Transverse colon (tissue), 4 donors: Measurements from ENCODE around the gene SLC35F1. TPM values are rescaled to one million over a fixed set of nuclear protein-coding genes. Genes with fewer than 3 reads are reported as not detected.
A peak's percentile ranks its signal among the peaks of the same experiment; 100 is the strongest.

Source experiments
- DNase-seq: peaks from one replicate; pipeline ENCODE4 v3.0.0-alpha.2; 2019
- H3K27ac ChIP-seq, 4 donors: fragments of 200-600 bp; sonication (generic); 2 replicates each; pipeline ENCODE4 v1.5.1; 2016 to 2018; ENCODE audit warnings: inconsistent platforms in 4 of 4
- H3K27me3 ChIP-seq: fragments of 200-600 bp; sonication (generic); 2 replicates; pipeline ENCODE4 v1.5.1; 2017; ENCODE audit warnings: inconsistent platforms
- H3K36me3 ChIP-seq, 4 donors: fragments of 200-600 bp; sonication (generic); 2 replicates each; pipeline ENCODE4 v1.5.1; 2017 to 2019; ENCODE audit warnings: inconsistent platforms in 4 of 4
- H3K4me1 ChIP-seq, 4 donors: fragments of 200-600 bp; sonication (generic); 2 replicates each; pipeline ENCODE4 v1.5.1; 2017 to 2020; ENCODE audit warnings: inconsistent platforms in 4 of 4
- H3K4me3 ChIP-seq, 4 donors: fragments of 200-600 bp; sonication (generic); 1 replicate in 1 of 4; 2 replicates in 3 of 4; pipeline versions ENCODE4 v1.5.1 to v1.6.1; 2017 to 2019; ENCODE audit warnings: inconsistent platforms in 4 of 4
- H3K9me3 ChIP-seq, 2 donors: fragments of 200-600 bp; sonication (generic); 2 replicates each; pipeline ENCODE4 v1.5.1; 2017 to 2019; ENCODE audit warnings: inconsistent platforms in 2 of 2
- CTCF ChIP-seq, 5 experiments: fragments of 200-600 bp in 3 of 5; fragments of 450-650 bp in 2 of 5; sonication (generic) in 3 of 5; IDR thresholded peaks; 1 replicate in 2 of 5; 2 replicates in 3 of 5; pipeline ENCODE4 v1.5.1; 2016 to 2017; ENCODE audit warnings: antibody characterized with exemption in 5 of 5, inconsistent platforms in 3 of 5, mild to moderate bottlenecking in 2 of 5, moderate library complexity in 1 of 5
- EP300 ChIP-seq: sonication (generic); formaldehyde crosslinking; IDR thresholded peaks from one replicate; pipeline ENCODE4 v1.6.1; 2017; ENCODE audit warnings: antibody characterized with exemption, low read depth
- POLR2A ChIP-seq: fragments of 450-650 bp; IDR thresholded peaks from one replicate; pipeline ENCODE4 v1.6.1; 2016; ENCODE audit warnings: antibody characterized with exemption, mild to moderate bottlenecking, moderate library complexity
- POLR2AphosphoS5 ChIP-seq, 3 donors: sonication (generic); formaldehyde crosslinking; IDR thresholded peaks; one replicate each; pipeline ENCODE4 v1.6.1; 2016; ENCODE audit warnings: antibody characterized with exemption in 3 of 3
- WGBS, 2 donors: methylation state at CpG; one replicate each; pipeline ENCODE4 v1.1.5; 2018; ENCODE audit warnings: low coverage in 1 of 2; 5-methylcytosine and 5-hydroxymethylcytosine counted together
- in situ Hi-C, 4 donors: fragments of 200-750 bp; cut with MboI; loops; one replicate each; pipeline versions ENCODE4 v1.15.0 to v1.15.1; 2017; ENCODE audit warnings: low sequenced_read_pairs in 3 of 4, low pct_ligation_motif_present in 1 of 4, low pct_unique_long_range_greater_than_20kb in 1 of 4
- intact Hi-C: fragments of 100-400 bp; cut with DNase I; formaldehyde crosslinking; loops from one replicate; pipeline ENCODE4 v1.15.1; 2023; ENCODE audit warnings: low total_unique reads
- total RNA-seq, 4 donors: library from RNA; depleted of rRNA; stranded (reverse); fragments of >200 nt; gene quantifications; one replicate each; pipeline ENCODE4 v1.1.0, GENCODE V29; 2016

SLC35F1 gene
- total RNA-seq, 4 donors from 2014 or later: 0.37 to 1.1 (median 0.71) TPM

- intact Hi-C loops (loop anchor here (5.0 to 10.0 kb wide), 2 partner anchors 224 to 331 kb away; no protein-coding TSS in a partner anchor), in situ Hi-C loops (loop anchor here in 3 of 4 donors (10.0 to 25.0 kb wide), 5 partner anchors 221 to 504 kb away; no protein-coding TSS in a partner anchor)
- Histone ChIP-seq H3K27me3 (no peaks in the 10 kb centered on the region), H3K9me3 (no peaks in the 10 kb centered on the region), H3K4me1 (peaks cover 0 to 6% (median 0%) of the 10 kb centered on the region in 4 donors), H3K27ac (no peak overlapping the region), H3K4me3 (no peak overlapping the region), H3K36me3 (no peaks in the 10 kb centered on the region)
- no peak for TF ChIP-seq POLR2A
- TF ChIP-seq CTCF (IDR thresholded peaks at IDR 0.05): peak; percentile 28 to 56 (median 47)
- DNase-seq: peak; percentile 9
- 23 to 33% methylated on average over 8 of the region's 8 CpGs for WGBS, 2 donors
Observed at GRCh38 chr6:118283766-118284165, 376.7 kb downstream of the SLC35F1 start.

- Histone ChIP-seq H3K36me3 (no peaks in the 10 kb centered on the region), H3K4me3 (no peak overlapping the region), H3K9me3 (no peaks in the 10 kb centered on the region), H3K27me3 (no peaks in the 10 kb centered on the region), H3K4me1 (peaks cover 0 to 6% (median 0%) of the 10 kb centered on the region in 4 donors), H3K27ac (no peak overlapping the region)
- intact Hi-C loops (loop anchor here (5.0 to 10.0 kb wide), 3 partner anchors 222 to 330 kb away; no protein-coding TSS in a partner anchor), in situ Hi-C loops (loop anchor here in 3 of 4 donors (10.0 to 25.0 kb wide), 5 partner anchors 220 to 502 kb away; no protein-coding TSS in a partner anchor)
- peak in 3 of 5 experiments; percentile 25 to 30 (median 28) for TF ChIP-seq CTCF (IDR thresholded peaks at IDR 0.05)
- TF ChIP-seq EP300: no peak
- DNase-seq: no peak
- 55 to 62% methylated on average over 5 of the region's 5 CpGs for WGBS, 2 donors
Observed at GRCh38 chr6:118284736-118285360, 377.8 kb downstream of the SLC35F1 start.

- Histone ChIP-seq H3K9me3 (no peaks in the 10 kb centered on the region), H3K36me3 (no peaks in the 10 kb centered on the region), H3K27me3 (no peaks in the 10 kb centered on the region), H3K4me3 (no peak overlapping the region), H3K4me1 (peaks cover 0 to 6% (median 0%) of the 10 kb centered on the region in 4 donors), H3K27ac (no peak overlapping the region)
- TF ChIP-seq CTCF (IDR thresholded peaks at IDR 0.05): no peak
- no peak for TF ChIP-seq POLR2A
- no peak for TF ChIP-seq POLR2AphosphoS5 (IDR thresholded peaks at IDR 0.05)
- no peak for TF ChIP-seq EP300
- WGBS, 2 donors: 82 to 88% methylated on average over 1 of the region's 1 CpG
- in situ Hi-C loops: loop anchor here in 3 of 4 donors (10.0 to 25.0 kb wide), 5 partner anchors 219 to 502 kb away; no protein-coding TSS in a partner anchor
- intact Hi-C loops: loop anchor here (5.0 to 10.0 kb wide), 2 partner anchors 297 to 329 kb away; no protein-coding TSS in a partner anchor
- no peak for DNase-seq
Observed at GRCh38 chr6:118285791-118286190, 378.7 kb downstream of the SLC35F1 start.

DNA sequence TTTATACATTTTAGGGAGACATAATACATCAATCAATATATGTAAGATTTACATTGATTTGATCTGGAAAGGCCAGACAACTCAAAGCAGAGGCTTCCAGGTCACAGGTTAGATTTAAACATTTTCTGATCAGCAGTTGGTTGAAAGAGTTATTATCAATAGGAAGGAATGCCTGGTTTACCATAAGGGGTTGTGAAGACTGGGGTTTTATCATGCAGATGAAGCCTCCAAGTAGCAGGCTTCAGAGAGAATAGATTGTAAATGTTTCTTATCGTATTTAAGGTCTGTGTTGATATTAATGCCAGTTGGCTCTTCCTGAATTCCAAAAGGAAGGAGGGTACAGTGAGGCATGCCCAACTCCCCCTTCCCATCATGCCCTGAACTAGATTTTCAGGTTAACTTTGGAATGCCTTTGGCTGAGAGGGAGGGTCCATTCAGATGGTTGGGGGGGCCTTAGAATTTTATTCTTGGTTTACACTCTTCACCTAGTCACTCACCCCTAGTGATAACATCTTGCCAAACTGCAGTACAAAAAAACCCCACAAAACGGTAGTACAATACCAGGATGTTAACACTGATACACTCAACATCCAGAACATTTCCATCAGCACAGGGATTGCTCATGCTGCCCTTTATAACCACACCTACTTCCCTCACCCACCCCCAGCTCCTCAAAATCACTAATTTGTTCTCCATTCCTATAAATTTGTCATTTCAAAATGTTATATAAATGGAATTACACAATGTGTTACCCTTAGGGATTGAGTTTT, 381.5 kb downstream of the SLC35F1 start:
- no peaks in the 10 kb centered on the region for H3K27me3 ChIP-seq
- intact Hi-C loops (loop anchor here (5.0 to 10.0 kb wide), 2 partner anchors 294 to 326 kb away; no protein-coding TSS in a partner anchor), in situ Hi-C loops (loop anchor here in 3 of 4 donors (10.0 to 25.0 kb wide), 5 partner anchors 216 to 499 kb away; no protein-coding TSS in a partner anchor)
- no peak for DNase-seq
- peaks cover 0 to 6% (median 3%) of the 10 kb centered on the region in 4 donors for H3K4me1 ChIP-seq
- H3K27ac ChIP-seq: no peak overlapping the region
- no peaks in the 10 kb centered on the region for H3K36me3 ChIP-seq
- H3K9me3 ChIP-seq: no peaks in the 10 kb centered on the region
- WGBS, 2 donors: 27 to 51% methylated on average over 2 of the region's 2 CpGs
- no peak for TF ChIP-seq CTCF (IDR thresholded peaks at IDR 0.05)
- TF ChIP-seq POLR2A: no peak
- no peak for TF ChIP-seq POLR2AphosphoS5 (IDR thresholded peaks at IDR 0.05)
- no peak for TF ChIP-seq EP300
- H3K4me3 ChIP-seq: no peak overlapping the region
